ENCODE measurements around the gene TMEM256.

DNA sequence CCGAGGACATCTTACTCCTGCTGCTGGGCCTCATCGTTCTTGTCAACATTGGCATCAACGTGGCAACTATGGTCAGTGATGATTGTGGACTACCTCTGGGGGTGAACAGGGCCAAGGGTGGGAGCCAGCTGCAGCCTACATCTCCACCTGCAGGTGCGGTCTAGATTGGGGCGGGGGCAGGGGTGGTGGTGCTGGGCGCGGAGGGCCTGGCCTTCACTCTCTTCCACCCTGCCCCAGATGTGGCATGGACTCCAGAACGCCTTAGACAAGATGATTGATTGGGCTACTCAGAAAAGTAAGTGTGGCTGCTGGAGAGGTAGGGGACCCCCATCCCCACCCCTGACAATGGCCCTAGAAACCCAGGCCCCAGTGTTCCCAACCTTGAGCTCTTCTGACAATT is 21.9 kb upstream of the TMEM256 start:
- TF ChIP-seq, protein P1, sequence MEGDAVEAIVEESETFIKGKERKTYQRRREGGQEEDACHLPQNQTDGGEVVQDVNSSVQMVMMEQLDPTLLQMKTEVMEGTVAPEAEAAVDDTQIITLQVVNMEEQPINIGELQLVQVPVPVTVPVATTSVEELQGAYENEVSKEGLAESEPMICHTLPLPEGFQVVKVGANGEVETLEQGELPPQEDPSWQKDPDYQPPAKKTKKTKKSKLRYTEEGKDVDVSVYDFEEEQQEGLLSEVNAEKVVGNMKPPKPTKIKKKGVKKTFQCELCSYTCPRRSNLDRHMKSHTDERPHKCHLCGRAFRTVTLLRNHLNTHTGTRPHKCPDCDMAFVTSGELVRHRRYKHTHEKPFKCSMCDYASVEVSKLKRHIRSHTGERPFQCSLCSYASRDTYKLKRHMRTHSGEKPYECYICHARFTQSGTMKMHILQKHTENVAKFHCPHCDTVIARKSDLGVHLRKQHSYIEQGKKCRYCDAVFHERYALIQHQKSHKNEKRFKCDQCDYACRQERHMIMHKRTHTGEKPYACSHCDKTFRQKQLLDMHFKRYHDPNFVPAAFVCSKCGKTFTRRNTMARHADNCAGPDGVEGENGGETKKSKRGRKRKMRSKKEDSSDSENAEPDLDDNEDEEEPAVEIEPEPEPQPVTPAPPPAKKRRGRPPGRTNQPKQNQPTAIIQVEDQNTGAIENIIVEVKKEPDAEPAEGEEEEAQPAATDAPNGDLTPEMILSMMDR (IDR thresholded peaks at IDR 0.05): no peak
- no peak for TF ChIP-seq POLR2A (IDR thresholded peaks at IDR 0.05)
